ENCODE data around the gene LILRB3. TPM values are rescaled to one million over a fixed set of nuclear protein-coding genes. Genes with fewer than 3 reads are reported as not detected.

Gene LILRB3
- total RNA-seq, 1 donor from 2014 or later: not detected

- no peak for TF ChIP-seq CTCF (conservative IDR thresholded peaks at IDR 0.05)
- Mint-ChIP-seq H3K27me3 (ENCODE audit: low read depth) (peaks cover 15% of the 10 kb centered on the region), H3K9me3 (no peaks in the 10 kb centered on the region), H3K4me3 (no peak overlapping the region), H3K4me1 (no peaks in the 10 kb centered on the region), H3K36me3 (ENCODE audit: low read depth) (no peaks in the 10 kb centered on the region), H3K27ac (ENCODE audit: unreplicated experiment) (no peak overlapping the region)
- DNase-seq (ENCODE audit: low read depth, low spot score): no peak
These were observed 30.8 kb upstream of the LILRB3 start for GRCh38 chr19:54253331-54254194.

- Mint-ChIP-seq H3K9me3 (no peaks in the 10 kb centered on the region), H3K4me3 (no peak overlapping the region), H3K4me1 (peaks cover 2% of the 10 kb centered on the region), H3K27me3 (ENCODE audit: low read depth) (peaks cover 13% of the 10 kb centered on the region), H3K36me3 (ENCODE audit: low read depth) (no peaks in the 10 kb centered on the region), H3K27ac (ENCODE audit: unreplicated experiment) (no peak overlapping the region)
- no peak for TF ChIP-seq CTCF (conservative IDR thresholded peaks at IDR 0.05)
- no peak for DNase-seq (ENCODE audit: low read depth, low spot score)
These were observed 30.0 kb upstream of the LILRB3 start for GRCh38 chr19:54252845-54253244.

GRCh38 chr19:54252243-54252642 is 29.4 kb upstream of the LILRB3 start:
- Mint-ChIP-seq H3K4me1 (peaks cover 5% of the 10 kb centered on the region), H3K4me3 (no peak overlapping the region), H3K27me3 (ENCODE audit: low read depth) (peaks cover 12% of the 10 kb centered on the region), H3K27ac (ENCODE audit: unreplicated experiment) (no peak overlapping the region), H3K9me3 (no peaks in the 10 kb centered on the region), H3K36me3 (ENCODE audit: low read depth) (no peaks in the 10 kb centered on the region)
- DNase-seq (ENCODE audit: low read depth, low spot score): no peak
- TF ChIP-seq CTCF (conservative IDR thresholded peaks at IDR 0.05): no peak

- no peaks in the 10 kb centered on the region for H3K9me3 Mint-ChIP-seq
- no peak overlapping the region for H3K27ac Mint-ChIP-seq (ENCODE audit: unreplicated experiment)
- H3K36me3 Mint-ChIP-seq (ENCODE audit: low read depth): no peaks in the 10 kb centered on the region
- peaks cover 10% of the 10 kb centered on the region for H3K27me3 Mint-ChIP-seq (ENCODE audit: low read depth)
- peaks cover 8% of the 10 kb centered on the region for H3K4me1 Mint-ChIP-seq
- H3K4me3 Mint-ChIP-seq: no peak overlapping the region
- DNase-seq (ENCODE audit: low read depth, low spot score): no peak
- TF ChIP-seq CTCF (conservative IDR thresholded peaks at IDR 0.05): no peak
These were observed 25.3 kb upstream of the LILRB3 start for GRCh38 chr19:54248016-54248601.

- no peak for DNase-seq (ENCODE audit: low read depth, low spot score)
- Mint-ChIP-seq H3K36me3 (ENCODE audit: low read depth) (no peaks in the 10 kb centered on the region), H3K4me1 (peaks cover 8% of the 10 kb centered on the region), H3K27ac (ENCODE audit: unreplicated experiment) (no peak overlapping the region), H3K9me3 (no peaks in the 10 kb centered on the region), H3K4me3 (no peak overlapping the region), H3K27me3 (ENCODE audit: low read depth) (peaks cover 10% of the 10 kb centered on the region)
- no peak for TF ChIP-seq CTCF (conservative IDR thresholded peaks at IDR 0.05)
These were observed 24.5 kb upstream of the LILRB3 start for GRCh38 chr19:54247106-54247930.

Data from neural crest cell (in vitro differentiated cells).